HEK293T (cell line): ENCODE results near the gene MEDAG.

Experiments
- ARNT ChIP-seq: fragments of 450-650 bp; IDR thresholded peaks from 2 replicates; pipeline ENCODE4 v1.6.1; 2017; ENCODE audit warnings: mild to moderate bottlenecking
- BHLHE40 ChIP-seq: fragments of 450-650 bp; IDR thresholded peaks from 2 replicates; pipeline ENCODE4 v1.6.1; 2016; ENCODE audit warnings: mild to moderate bottlenecking, moderate library complexity, borderline replicate concordance
- CTBP1 ChIP-seq: fragments of 450-650 bp; IDR thresholded peaks from 2 replicates; pipeline ENCODE4 v1.6.1; 2016; ENCODE audit warnings: borderline replicate concordance
- ELF4 ChIP-seq: fragments of 450-650 bp; IDR thresholded peaks from 2 replicates; pipeline ENCODE4 v1.6.1; 2017; ENCODE audit warnings: antibody characterized with exemption
- FOXM1 ChIP-seq: fragments of 450-650 bp; IDR thresholded peaks from 2 replicates; pipeline ENCODE4 v1.6.1; 2017; ENCODE audit warnings: mild to moderate bottlenecking, borderline replicate concordance
- HDGF ChIP-seq: fragments of 450-650 bp; IDR thresholded peaks from 2 replicates; pipeline ENCODE4 v1.6.1; 2017; ENCODE audit warnings: antibody characterized with exemption, borderline replicate concordance
- LEF1 ChIP-seq: fragments of 450-650 bp; IDR thresholded peaks from 2 replicates; pipeline ENCODE4 v1.6.1; 2017; ENCODE audit warnings: mild to moderate bottlenecking, borderline replicate concordance
- NFRKB ChIP-seq: fragments of 450-650 bp; IDR thresholded peaks from 2 replicates; pipeline ENCODE4 v1.6.1; 2016; ENCODE audit warnings: mild to moderate bottlenecking, moderate library complexity
- PKNOX1 ChIP-seq: fragments of 450-650 bp; IDR thresholded peaks from 2 replicates; pipeline ENCODE4 v1.6.1; 2016
- SP1 ChIP-seq: fragments of 450-650 bp; IDR thresholded peaks from 2 replicates; pipeline ENCODE4 v1.6.1; 2017
- SUZ12 ChIP-seq: fragments of 450-650 bp; IDR thresholded peaks from 2 replicates; pipeline ENCODE4 v1.6.1; 2016; ENCODE audit warnings: mild to moderate bottlenecking
- ZNF384 ChIP-seq: fragments of 450-650 bp; IDR thresholded peaks from 2 replicates; pipeline ENCODE4 v1.6.1; 2016

GRCh38 chr13:30880856-30881155 is 25.3 kb upstream of the MEDAG start:
- TF ChIP-seq NFRKB (no peak), BHLHE40 (no peak), CTBP1 (no peak), FOXM1 (no peak), ARNT (no peak), SP1 (no peak), SUZ12 (no peak), ELF4 (no peak), LEF1 (no peak), ZNF384 (no peak), PKNOX1 (no peak), HDGF (no peak)
